Activated B cell treated with CpG ODN at 0.5 μM for 24 hours (primary cell): ENCODE measurements around the gene TSHZ3. TPM values are rescaled to one million over a fixed set of nuclear protein-coding genes. Genes with fewer than 3 reads are reported as not detected.

Experiments used
- ATAC-seq: fragments of 200-7000 bp; cut with Tn5 transposase; one replicate; pipeline ENCODE4 v1.10.0; 2021; ENCODE audit warnings: low read depth, mild to moderate bottlenecking, moderate library complexity
- CTCF ChIA-PET: fragments of 350-600 bp; sonication (Branson Sonifier 250); formaldehyde crosslinking; loops from one replicate; lab custom pipeline; 2021; ENCODE audit warnings: antibody characterized with exemption; lab: Charles Lee
- POLR2A ChIA-PET: fragments of 350-600 bp; sonication (Branson Sonifier 250); formaldehyde crosslinking; loops from one replicate; lab custom pipeline; 2021; ENCODE audit warnings: antibody characterized with exemption; lab: Charles Lee
- DNase-seq: peaks from one replicate; pipeline ENCODE4 v3.0.0; 2022
- H3K27ac Mint-ChIP-seq: one replicate; pipeline ENCODE4 v1.8.0; 2020; ENCODE audit warnings: mixed read lengths
- H3K27me3 Mint-ChIP-seq: one replicate; pipeline ENCODE4 v1.8.0; 2021; ENCODE audit warnings: mixed read lengths
- H3K36me3 Mint-ChIP-seq: one replicate; pipeline ENCODE4 v1.8.0; 2021; ENCODE audit warnings: low read depth, mixed read lengths
- H3K4me1 Mint-ChIP-seq: one replicate; pipeline ENCODE4 v1.8.0; 2021; ENCODE audit warnings: mixed read lengths
- H3K4me3 Mint-ChIP-seq: one replicate; pipeline ENCODE4 v1.8.0; 2020; ENCODE audit warnings: mild to moderate bottlenecking, mixed read lengths
- H3K9me3 Mint-ChIP-seq: one replicate; pipeline ENCODE4 v1.8.0; 2020; ENCODE audit warnings: mixed read lengths
- CTCF ChIP-seq: fragments of 200-600 bp; IDR thresholded peaks from one replicate; pipeline ENCODE4 v1.8.0; 2022; ENCODE audit warnings: antibody characterized with exemption, mild to moderate bottlenecking
- intact Hi-C: fragments of 100-400 bp; cut with micrococcal nuclease; formaldehyde crosslinking; loops from one replicate; pipeline ENCODE4 v1.15.1; 2024
- total RNA-seq: library from RNA; stranded (reverse); gene quantifications from 2 replicates; pipeline ENCODE4 v1.2.3, GENCODE V29; 2022

Gene TSHZ3
- total RNA-seq, 1 donor from 2014 or later: not detected

GRCh38 chr19:31252441-31252840 is 96.8 kb downstream of the TSHZ3 start:
- no peak for DNase-seq
- peaks cover 2% of the 10 kb centered on the region for H3K9me3 Mint-ChIP-seq
- H3K4me1 Mint-ChIP-seq: no peaks in the 10 kb centered on the region
- H3K36me3 Mint-ChIP-seq: no peaks in the 10 kb centered on the region
- no peak overlapping the region for H3K4me3 Mint-ChIP-seq
- no peak overlapping the region for H3K27ac Mint-ChIP-seq
- intact Hi-C loops: no loop called here
- TF ChIP-seq CTCF: no peak
- ChIA-PET POLR2A (no interaction called here), CTCF (no interaction called here)
- no peak for ATAC-seq
- H3K27me3 Mint-ChIP-seq: no peaks in the 10 kb centered on the region

GRCh38 chr19:31249217-31249616 is 100.0 kb downstream of the TSHZ3 start:
- Mint-ChIP-seq H3K27ac (no peak overlapping the region), H3K4me3 (no peak overlapping the region), H3K9me3 (peaks cover 2% of the 10 kb centered on the region), H3K4me1 (no peaks in the 10 kb centered on the region), H3K36me3 (no peaks in the 10 kb centered on the region), H3K27me3 (no peaks in the 10 kb centered on the region)
- ChIA-PET CTCF (no interaction called here), POLR2A (no interaction called here)
- ATAC-seq (no peak), DNase-seq (no peak)
- intact Hi-C loops: no loop called here
- TF ChIP-seq CTCF: no peak

- Mint-ChIP-seq H3K27ac (no peak overlapping the region), H3K4me1 (no peaks in the 10 kb centered on the region), H3K36me3 (no peaks in the 10 kb centered on the region), H3K27me3 (no peaks in the 10 kb centered on the region), H3K9me3 (peaks cover 2% of the 10 kb centered on the region), H3K4me3 (no peak overlapping the region)
- POLR2A ChIA-PET: no interaction called here
- DNase-seq (no peak), ATAC-seq (no peak)
- TF ChIP-seq CTCF: no peak
- intact Hi-C loops: no loop called here
- CTCF ChIA-PET: no interaction called here
Observed at GRCh38 chr19:31235806-31236205, 113.4 kb downstream of the TSHZ3 start.

GRCh38 chr19:31233295-31233800 is 115.9 kb downstream of the TSHZ3 start:
- H3K9me3 Mint-ChIP-seq: peaks cover 2% of the 10 kb centered on the region
- no peak overlapping the region for H3K4me3 Mint-ChIP-seq
- CTCF ChIA-PET: no interaction called here
- H3K4me1 Mint-ChIP-seq: no peaks in the 10 kb centered on the region
- no peak overlapping the region for H3K27ac Mint-ChIP-seq
- POLR2A ChIA-PET: no interaction called here
- DNase-seq: no peak
- no peak for ATAC-seq
- no peaks in the 10 kb centered on the region for H3K36me3 Mint-ChIP-seq
- TF ChIP-seq CTCF: no peak
- intact Hi-C loops: no loop called here
- H3K27me3 Mint-ChIP-seq: no peaks in the 10 kb centered on the region

GRCh38 chr19:31232871-31233270 is 116.4 kb downstream of the TSHZ3 start:
- CTCF ChIA-PET: no interaction called here
- H3K27me3 Mint-ChIP-seq: no peaks in the 10 kb centered on the region
- H3K4me3 Mint-ChIP-seq: no peak overlapping the region
- intact Hi-C loops: no loop called here
- H3K9me3 Mint-ChIP-seq: peaks cover 2% of the 10 kb centered on the region
- no peak for TF ChIP-seq CTCF
- H3K4me1 Mint-ChIP-seq: no peaks in the 10 kb centered on the region
- POLR2A ChIA-PET: no interaction called here
- DNase-seq (no peak), ATAC-seq (no peak)
- no peak overlapping the region for H3K27ac Mint-ChIP-seq
- no peaks in the 10 kb centered on the region for H3K36me3 Mint-ChIP-seq
